Hepatocyte (in vitro differentiated cells): ENCODE measurements around the gene CYTH4.

Experiments
- EZH2 ChIP-seq: fragments of 200-600 bp; sonication (generic); IDR thresholded peaks from 2 replicates; pipeline ENCODE4 v1.6.1; 2016; ENCODE audit warnings: antibody characterized with exemption, mild to moderate bottlenecking, borderline replicate concordance
- TF ChIP-seq, protein P1 (sequence below): fragments of 200-600 bp; sonication (generic); IDR thresholded peaks from 2 replicates; pipeline ENCODE4 v1.5.1; 2016; ENCODE audit warnings: antibody characterized with exemption, mild to moderate bottlenecking; ENCODE audit not compliant: poor library complexity

GRCh38 chr22:37351232-37351631 lies 68.9 kb downstream of the CYTH4 start:
- TF ChIP-seq, protein P1, sequence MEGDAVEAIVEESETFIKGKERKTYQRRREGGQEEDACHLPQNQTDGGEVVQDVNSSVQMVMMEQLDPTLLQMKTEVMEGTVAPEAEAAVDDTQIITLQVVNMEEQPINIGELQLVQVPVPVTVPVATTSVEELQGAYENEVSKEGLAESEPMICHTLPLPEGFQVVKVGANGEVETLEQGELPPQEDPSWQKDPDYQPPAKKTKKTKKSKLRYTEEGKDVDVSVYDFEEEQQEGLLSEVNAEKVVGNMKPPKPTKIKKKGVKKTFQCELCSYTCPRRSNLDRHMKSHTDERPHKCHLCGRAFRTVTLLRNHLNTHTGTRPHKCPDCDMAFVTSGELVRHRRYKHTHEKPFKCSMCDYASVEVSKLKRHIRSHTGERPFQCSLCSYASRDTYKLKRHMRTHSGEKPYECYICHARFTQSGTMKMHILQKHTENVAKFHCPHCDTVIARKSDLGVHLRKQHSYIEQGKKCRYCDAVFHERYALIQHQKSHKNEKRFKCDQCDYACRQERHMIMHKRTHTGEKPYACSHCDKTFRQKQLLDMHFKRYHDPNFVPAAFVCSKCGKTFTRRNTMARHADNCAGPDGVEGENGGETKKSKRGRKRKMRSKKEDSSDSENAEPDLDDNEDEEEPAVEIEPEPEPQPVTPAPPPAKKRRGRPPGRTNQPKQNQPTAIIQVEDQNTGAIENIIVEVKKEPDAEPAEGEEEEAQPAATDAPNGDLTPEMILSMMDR = no peak
- TF ChIP-seq EZH2 = no peak
